MG63 (cell line): ENCODE results near the gene FBXO33. TPM values are rescaled to one million over a fixed set of nuclear protein-coding genes. Genes with fewer than 3 reads are reported as not detected.

Experiments
- DNase-seq: peaks from one replicate; pipeline ENCODE4 v3.0.0-alpha.2; 2020
- H3K27me3 ChIP-seq: fragments of 250-450 bp; sonication (Bioruptor Pico); 2 replicates; pipeline ENCODE4 v1.5.1; 2020; ENCODE audit warnings: mild to moderate bottlenecking, moderate library complexity
- H3K36me3 ChIP-seq: fragments of 250-450 bp; sonication (Bioruptor Pico); 2 replicates; pipeline ENCODE4 v1.5.1; 2020; ENCODE audit warnings: mild to moderate bottlenecking, moderate library complexity
- H3K4me3 ChIP-seq: fragments of 250-450 bp; sonication (Bioruptor Pico); 2 replicates; pipeline ENCODE4 v1.5.1; 2020; ENCODE audit warnings: mild to moderate bottlenecking, moderate library complexity
- H3K9me3 ChIP-seq: fragments of 250-450 bp; sonication (Bioruptor Pico); 2 replicates; pipeline ENCODE4 v1.5.1; 2020; ENCODE audit warnings: mild to moderate bottlenecking, moderate library complexity
- total RNA-seq: library from RNA; depleted of rRNA; stranded (reverse); fragments of >200 nt; shearing (Covaris generic); gene quantifications from 2 replicates; pipeline ENCODE4 v1.2.3, GENCODE V29; 2014; ENCODE audit warnings: low replicate concordance; rRNA removed

Gene FBXO33
- total RNA-seq = 4.2 and 11.5 TPM in 2 replicates

DNA sequence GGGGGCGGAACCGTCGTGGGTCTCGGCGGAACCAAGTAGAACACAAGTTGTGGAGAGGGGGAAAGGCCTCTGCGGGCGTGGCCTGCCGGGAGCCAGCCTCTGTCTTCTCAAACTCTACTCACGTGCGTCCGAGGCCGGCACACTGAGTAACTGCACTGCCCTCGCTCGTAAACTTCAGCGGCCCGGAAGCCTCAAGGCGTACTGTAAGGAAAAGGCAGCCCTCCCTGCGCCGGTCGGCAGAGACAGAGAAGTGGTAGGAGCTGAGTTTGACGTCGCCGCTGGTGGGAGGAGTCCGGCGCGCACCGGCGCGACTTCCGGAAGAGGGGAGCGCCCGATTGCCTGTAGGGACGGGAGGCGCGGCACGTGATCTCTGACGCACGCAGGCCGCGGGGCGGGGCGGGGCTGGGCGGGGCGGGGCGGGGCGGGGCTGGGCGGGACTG lies at the start of gene FBXO33:
FBXO33 (minus strand) TSS at position 255 of the 440 bp plus-strand sequence. CDS start 271 bp downstream, outside the sequence.
- peak; percentile 92 for DNase-seq
- no peaks in the 10 kb centered on the region; the same call in 1 of the 2 replicates for H3K27me3 ChIP-seq
- H3K36me3 ChIP-seq = no peaks in the 10 kb centered on the region
- H3K9me3 ChIP-seq = no peaks in the 10 kb centered on the region
- peak within 1 kb of the TSS; percentile 87 for H3K4me3 ChIP-seq

- H3K9me3 ChIP-seq = no peaks in the 10 kb centered on the region
- no peak for DNase-seq
- H3K36me3 ChIP-seq = no peaks in the 10 kb centered on the region
- H3K4me3 ChIP-seq = no peak overlapping the region
- H3K27me3 ChIP-seq = no peaks in the 10 kb centered on the region
These were observed 42.2 kb upstream of the FBXO33 start for GRCh38 chr14:39474416-39474911.

DNA sequence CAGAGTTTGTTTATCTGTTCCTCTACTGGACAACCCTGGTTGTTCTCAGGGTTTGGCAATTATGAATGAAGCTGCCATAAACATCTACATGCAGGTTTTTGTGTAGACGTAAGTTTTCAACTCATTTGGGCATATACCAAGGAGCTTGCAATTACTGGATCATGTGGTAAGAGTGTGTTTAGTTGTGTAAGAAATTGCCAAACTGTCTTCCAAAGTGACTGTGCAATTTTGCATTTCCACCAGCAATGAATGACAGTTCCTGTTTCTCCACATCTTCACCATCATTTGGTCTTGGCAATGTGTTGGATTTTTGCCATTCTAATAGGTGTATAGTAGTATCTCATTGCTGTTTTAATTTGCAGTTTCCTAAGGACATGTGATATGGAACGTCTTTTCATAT lies 39.8 kb upstream of the FBXO33 start:
- H3K4me3 ChIP-seq = no peak overlapping the region
- H3K9me3 ChIP-seq = no peaks in the 10 kb centered on the region
- H3K27me3 ChIP-seq = no peaks in the 10 kb centered on the region
- no peaks in the 10 kb centered on the region for H3K36me3 ChIP-seq
- no peak for DNase-seq

- Histone ChIP-seq H3K9me3 (no peaks in the 10 kb centered on the region), H3K27me3 (no peaks in the 10 kb centered on the region), H3K4me3 (no peak overlapping the region), H3K36me3 (no peaks in the 10 kb centered on the region)
- DNase-seq = no peak
These were observed 37.0 kb upstream of the FBXO33 start for GRCh38 chr14:39469094-39469710.

DNA sequence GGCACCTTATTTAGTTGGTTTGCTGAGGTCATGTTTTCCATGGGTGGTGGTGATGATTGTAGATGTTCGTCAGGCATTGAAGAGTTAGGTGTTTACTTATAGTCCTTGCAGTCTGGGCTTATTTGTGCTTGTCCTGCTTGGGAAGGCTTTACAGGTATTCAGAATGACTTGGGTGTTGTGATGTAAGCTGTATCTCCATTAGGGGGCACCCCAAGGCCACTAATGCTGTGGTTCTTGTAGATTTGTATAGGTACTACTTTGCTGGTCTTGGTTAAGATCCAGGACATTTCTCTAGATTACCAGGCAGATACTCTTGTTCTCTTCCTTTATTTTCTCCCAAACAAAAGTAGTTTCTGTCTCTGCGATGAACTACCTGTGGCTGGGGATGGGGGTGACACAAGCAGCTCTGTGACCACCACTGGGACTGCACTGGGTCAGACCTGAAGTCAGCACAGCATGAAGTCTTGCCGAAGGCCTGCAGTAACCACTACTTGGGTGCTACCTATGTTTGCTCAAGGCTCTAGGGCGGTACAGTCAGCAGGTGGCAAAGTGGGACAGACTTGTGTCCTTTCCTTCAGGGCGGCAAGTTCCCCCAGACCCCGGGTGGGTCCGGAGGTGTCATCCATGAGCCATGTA lies 35.8 kb upstream of the FBXO33 start:
- H3K27me3 ChIP-seq = no peaks in the 10 kb centered on the region
- no peaks in the 10 kb centered on the region for H3K36me3 ChIP-seq
- no peak for DNase-seq
- H3K9me3 ChIP-seq = no peaks in the 10 kb centered on the region
- no peak overlapping the region for H3K4me3 ChIP-seq

GRCh38 chr14:39459795-39460478 lies 27.7 kb upstream of the FBXO33 start:
- H3K36me3 ChIP-seq = no peaks in the 10 kb centered on the region
- DNase-seq = no peak
- no peak overlapping the region for H3K4me3 ChIP-seq
- H3K27me3 ChIP-seq = no peaks in the 10 kb centered on the region
- H3K9me3 ChIP-seq = no peaks in the 10 kb centered on the region

- Histone ChIP-seq H3K36me3 (no peaks in the 10 kb centered on the region), H3K9me3 (no peaks in the 10 kb centered on the region), H3K27me3 (no peaks in the 10 kb centered on the region), H3K4me3 (no peak overlapping the region)
- DNase-seq = no peak
These were observed 24.5 kb upstream of the FBXO33 start for GRCh38 chr14:39456702-39457250.

- Histone ChIP-seq H3K9me3 (no peaks in the 10 kb centered on the region), H3K36me3 (no peaks in the 10 kb centered on the region), H3K4me3 (no peak overlapping the region), H3K27me3 (no peaks in the 10 kb centered on the region)
- DNase-seq = no peak
These were observed 22.8 kb upstream of the FBXO33 start for GRCh38 chr14:39454906-39455539.

GRCh38 chr14:39452680-39453079 lies 20.4 kb upstream of the FBXO33 start:
- H3K4me3 ChIP-seq = no peak overlapping the region
- no peaks in the 10 kb centered on the region for H3K9me3 ChIP-seq
- no peaks in the 10 kb centered on the region for H3K36me3 ChIP-seq
- H3K27me3 ChIP-seq = no peaks in the 10 kb centered on the region
- DNase-seq = no peak

DNA sequence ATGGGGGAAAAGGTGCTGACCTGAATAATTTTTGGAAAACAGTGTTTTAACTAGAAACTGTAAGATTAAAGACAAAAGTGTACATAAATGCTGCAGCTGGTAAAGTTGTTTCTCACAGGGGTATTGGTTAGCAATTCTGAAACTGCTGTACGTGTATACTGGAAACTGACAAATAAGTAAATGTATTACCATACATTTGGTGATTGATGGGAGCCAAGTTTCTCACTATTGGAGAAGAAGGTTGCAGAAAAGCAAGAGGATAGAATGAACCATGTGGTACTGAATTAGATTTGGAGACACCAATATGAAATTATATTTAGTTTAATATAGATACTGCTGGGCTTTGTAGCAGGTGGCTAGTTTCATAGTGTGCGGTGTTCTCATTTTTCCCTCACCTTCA lies 19.6 kb upstream of the FBXO33 start:
- no peaks in the 10 kb centered on the region for H3K9me3 ChIP-seq
- no peaks in the 10 kb centered on the region for H3K27me3 ChIP-seq
- no peak for DNase-seq
- no peak overlapping the region for H3K4me3 ChIP-seq
- no peaks in the 10 kb centered on the region for H3K36me3 ChIP-seq

GRCh38 chr14:39447175-39447661 lies 15.0 kb upstream of the FBXO33 start:
- no peak overlapping the region for H3K4me3 ChIP-seq
- no peak for DNase-seq
- no peaks in the 10 kb centered on the region for H3K27me3 ChIP-seq
- H3K36me3 ChIP-seq = no peaks in the 10 kb centered on the region
- no peaks in the 10 kb centered on the region for H3K9me3 ChIP-seq

DNA sequence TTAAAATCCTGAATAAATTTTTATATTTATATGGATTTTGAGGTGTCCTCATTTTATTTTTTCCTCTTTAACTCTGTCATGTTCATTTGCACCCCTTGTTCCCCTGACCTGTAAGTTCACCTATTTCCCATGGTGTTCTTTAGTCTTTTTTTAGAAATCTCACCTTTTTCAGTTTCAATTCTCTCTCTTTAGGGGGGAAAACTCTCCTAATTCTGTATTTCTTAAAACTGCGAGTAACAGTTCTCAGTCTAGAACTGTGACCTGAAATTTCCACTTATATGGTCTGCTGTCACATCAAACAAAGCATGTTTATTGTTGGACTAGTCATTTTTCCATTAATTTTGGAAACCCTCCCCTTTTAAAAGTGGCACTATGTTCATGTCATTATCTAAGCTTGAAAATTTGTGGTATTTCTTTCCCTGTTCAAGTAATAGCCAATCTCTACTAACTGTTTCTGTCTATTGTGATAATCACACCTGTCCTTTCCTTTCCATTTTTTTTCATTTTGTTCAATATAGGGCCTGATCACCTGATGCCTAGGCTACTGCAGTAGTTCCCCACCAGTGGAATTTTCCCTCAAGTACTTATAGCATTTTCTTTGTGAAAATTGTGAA lies 14.0 kb upstream of the FBXO33 start:
- DNase-seq = no peak
- Histone ChIP-seq H3K9me3 (no peaks in the 10 kb centered on the region), H3K4me3 (no peak overlapping the region), H3K27me3 (no peaks in the 10 kb centered on the region), H3K36me3 (no peaks in the 10 kb centered on the region)

DNA sequence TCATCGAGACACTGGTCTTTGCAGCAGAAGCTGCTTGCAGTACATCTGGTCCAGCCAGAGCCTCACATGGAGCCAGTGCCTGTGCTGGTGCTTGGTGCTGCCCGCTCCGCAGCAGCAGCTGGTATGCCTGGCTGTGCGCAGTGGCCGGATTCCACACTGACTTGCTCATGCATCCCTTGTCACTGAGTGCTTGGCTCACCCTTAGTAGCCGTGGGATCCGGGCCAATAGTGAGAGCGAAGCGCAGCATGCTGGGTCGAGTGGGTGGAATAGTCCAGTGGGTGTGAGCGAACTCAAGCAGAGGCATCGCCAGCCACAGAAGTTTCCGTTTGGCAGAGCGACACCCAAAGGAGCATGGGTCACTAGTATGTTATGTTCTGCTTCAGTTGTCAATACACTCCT lies 10.1 kb upstream of the FBXO33 start:
- Histone ChIP-seq H3K9me3 (no peaks in the 10 kb centered on the region), H3K27me3 (no peaks in the 10 kb centered on the region), H3K36me3 (no peaks in the 10 kb centered on the region), H3K4me3 (no peak overlapping the region)
- no peak for DNase-seq

DNA sequence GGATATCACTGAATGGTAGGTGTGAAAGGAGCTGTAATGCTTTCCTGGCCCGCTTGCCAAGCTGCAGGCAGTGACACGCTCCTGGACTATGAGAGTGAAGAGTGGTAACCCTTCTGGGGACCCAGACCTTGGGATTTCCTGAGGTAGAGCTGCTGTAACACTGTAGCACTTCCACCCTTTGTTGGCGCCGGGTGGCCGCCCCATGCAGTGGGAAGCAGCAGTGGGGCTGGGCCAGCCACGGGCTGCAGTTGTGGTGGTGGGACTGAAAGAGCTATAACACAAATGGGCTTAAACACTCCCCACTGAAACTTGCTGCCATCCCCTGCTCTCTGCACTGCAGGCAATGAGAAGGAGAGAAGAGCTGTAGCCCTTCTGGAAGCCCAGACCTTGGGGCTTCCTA lies 9.6 kb upstream of the FBXO33 start:
- Histone ChIP-seq H3K9me3 (no peaks in the 10 kb centered on the region), H3K36me3 (no peaks in the 10 kb centered on the region), H3K27me3 (no peaks in the 10 kb centered on the region), H3K4me3 (no peak overlapping the region)
- DNase-seq = no peak

- DNase-seq = no peak
These were observed 8.7 kb upstream of the FBXO33 start for GRCh38 chr14:39440975-39441374.

GRCh38 chr14:39435241-39435640 lies 3.0 kb upstream of the FBXO33 start:
- no peak for DNase-seq
- no peaks in the 10 kb centered on the region for H3K36me3 ChIP-seq
- no peaks in the 10 kb centered on the region; the same call in 1 of the 2 replicates for H3K27me3 ChIP-seq
- no peaks in the 10 kb centered on the region for H3K9me3 ChIP-seq
- no peak overlapping the region for H3K4me3 ChIP-seq

More at GRCh38 chr14:39440975-39441374, 8.7 kb upstream of the FBXO33 start:
- H3K9me3 ChIP-seq = no peaks in the 10 kb centered on the region
- H3K36me3 ChIP-seq = no peaks in the 10 kb centered on the region
- no peak overlapping the region for H3K4me3 ChIP-seq
- H3K27me3 ChIP-seq = no peaks in the 10 kb centered on the region
